Activated naive CD8-positive, alpha-beta T cell treated with anti-CD3 and anti-CD28 coated beads, Interleukin-2, amount 50 U/mL, for 16 hours (primary cell): ENCODE results near the gene MIER2.
"Not testable (repeated sequence)": the region's sequence is repeated elsewhere in the genome, so short reads cannot be mapped to it uniquely, and the experiment has no call there.

Source experiments
- DNase-seq: peaks from one replicate; pipeline ENCODE4 v3.0.0-alpha.2; 2020; ENCODE audit warnings: low read depth, low spot score

The MIER2 gene

GRCh38 chr19:359653-359925 is 15.0 kb upstream of the MIER2 start:
- no peak for DNase-seq

GRCh38 chr19:355536-355935 is 10.9 kb upstream of the MIER2 start:
- DNase-seq, result not testable (repeated sequence)

- DNase-seq, result no peak
These were observed 10.5 kb upstream of the MIER2 start for GRCh38 chr19:355134-355533.

GRCh38 chr19:351976-352625 is 7.5 kb upstream of the MIER2 start:
- DNase-seq, result no peak

- no peak for DNase-seq
These were observed 3.6 kb upstream of the MIER2 start for GRCh38 chr19:347946-348861.

- no peak for DNase-seq
These were observed 804 bp upstream of the MIER2 start for GRCh38 chr19:345320-345879.

- no peak for DNase-seq
These were observed 513 bp downstream of the MIER2 start for GRCh38 chr19:343941-344624.

GRCh38 chr19:343451-343931 is 1.1 kb downstream of the MIER2 start:
- DNase-seq, result no peak

- no peak for DNase-seq
These were observed 1.7 kb downstream of the MIER2 start for GRCh38 chr19:342801-343421.

GRCh38 chr19:342128-342455 is 2.5 kb downstream of the MIER2 start:
- no peak for DNase-seq

GRCh38 chr19:341386-342127 is 3.0 kb downstream of the MIER2 start:
- DNase-seq, result no peak

GRCh38 chr19:340620-341385 is 3.8 kb downstream of the MIER2 start:
- no peak for DNase-seq

- no peak for DNase-seq
These were observed 5.2 kb downstream of the MIER2 start for GRCh38 chr19:339262-339887.

GRCh38 chr19:338421-338820 is 6.2 kb downstream of the MIER2 start:
- DNase-seq, result no peak

GRCh38 chr19:336067-336614 is 8.5 kb downstream of the MIER2 start:
- no peak for DNase-seq

- DNase-seq, result no peak
These were observed 9.0 kb downstream of the MIER2 start for GRCh38 chr19:335486-336066.

GRCh38 chr19:335072-335471 is 9.5 kb downstream of the MIER2 start:
- DNase-seq, result no peak

- DNase-seq, result no peak
These were observed 10.1 kb downstream of the MIER2 start for GRCh38 chr19:334296-335071.

GRCh38 chr19:330503-330902 is 14.1 kb downstream of the MIER2 start:
- no peak for DNase-seq
